NK-92 (cell line): ENCODE measurements around the gene KIF12.
"Not testable (repeated sequence)": the region's sequence is repeated elsewhere in the genome, so short reads cannot be mapped to it uniquely, and the experiment has no call there.

Experiments used
- DNase-seq: peaks from one replicate; lab custom pipeline; 2025; ENCODE audit not compliant: unreplicated experiment; lab: John Stamatoyannopoulos, UW

KIF12 gene

DNA sequence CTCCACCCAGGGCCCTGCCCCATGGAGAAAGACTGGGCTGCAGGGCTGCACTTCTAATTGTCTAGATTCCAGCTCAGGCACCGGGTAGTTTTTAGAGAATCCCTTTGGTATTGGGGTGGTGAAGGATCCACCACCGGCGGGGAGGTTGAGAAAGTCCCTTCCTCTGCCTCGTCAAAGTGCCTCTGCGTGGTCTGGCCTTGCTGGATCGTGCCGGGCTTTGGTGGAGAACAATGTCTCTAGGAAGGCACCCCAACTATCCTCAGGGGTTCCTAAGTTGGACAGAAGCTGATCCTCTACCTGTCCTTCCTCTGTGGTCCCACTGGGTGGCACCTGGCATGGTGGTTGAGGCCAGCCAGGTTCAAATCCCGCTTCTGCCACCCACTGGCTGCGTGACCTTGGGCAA lies 13.7 kb downstream of the KIF12 start:
- DNase-seq = no peak

DNA sequence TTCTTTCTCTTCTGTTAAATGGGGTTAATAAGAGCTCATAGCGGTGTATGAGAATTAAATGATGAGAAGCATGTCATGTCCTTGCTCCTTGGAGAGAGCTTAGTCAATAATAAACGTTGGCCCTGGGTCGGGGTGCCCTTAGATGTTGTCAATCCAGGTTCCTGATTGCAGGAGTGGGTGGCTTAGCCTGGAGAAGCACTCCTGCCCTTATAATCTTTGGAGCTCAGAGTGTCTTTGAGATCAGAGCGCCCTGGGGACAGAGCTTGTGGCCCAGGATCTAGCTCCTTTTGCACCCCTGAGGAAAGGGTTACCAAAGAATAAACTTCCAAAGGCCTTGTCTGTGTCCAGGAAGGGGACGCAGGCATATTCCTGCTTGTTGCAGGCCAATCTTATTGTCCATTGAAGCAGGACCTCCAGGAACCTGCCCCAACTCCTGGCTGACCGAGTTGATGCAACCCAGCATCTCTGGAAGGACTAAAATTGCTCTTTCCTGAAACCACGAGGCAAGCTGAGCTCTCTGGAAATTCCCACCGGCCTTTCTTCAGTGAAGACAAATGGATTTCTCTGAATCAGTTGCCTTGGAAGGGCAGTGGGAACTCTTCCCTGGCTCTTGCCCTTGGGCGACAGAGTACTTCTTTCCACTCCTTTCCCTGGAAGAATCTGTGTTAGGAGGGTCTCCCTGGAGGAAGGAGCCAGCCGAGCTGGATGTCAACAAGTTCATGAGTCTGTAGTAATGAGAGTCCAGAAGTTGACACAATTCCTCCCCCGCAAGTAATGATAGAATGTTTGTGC lies 14.6 kb downstream of the KIF12 start:
- no peak for DNase-seq

DNA sequence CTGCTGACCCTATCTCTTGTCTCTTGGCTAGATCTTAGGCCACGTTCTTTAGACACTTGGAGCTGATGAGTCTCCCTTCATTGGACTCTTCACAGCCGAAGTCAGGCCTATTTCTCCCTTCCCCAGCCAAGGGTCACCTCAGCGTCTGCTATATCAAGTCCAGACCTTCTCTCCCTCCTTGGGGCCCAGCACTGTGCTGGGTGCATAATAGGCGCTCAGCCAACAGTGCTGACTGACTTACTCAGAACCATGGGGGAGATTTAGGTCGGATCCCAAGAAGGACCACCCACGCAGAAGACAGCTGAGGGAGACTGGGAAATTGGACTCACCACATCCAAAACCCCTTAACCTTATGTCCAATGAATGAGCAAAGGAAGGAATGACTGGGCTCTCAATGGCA lies 15.4 kb downstream of the KIF12 start:
- no peak for DNase-seq

DNA sequence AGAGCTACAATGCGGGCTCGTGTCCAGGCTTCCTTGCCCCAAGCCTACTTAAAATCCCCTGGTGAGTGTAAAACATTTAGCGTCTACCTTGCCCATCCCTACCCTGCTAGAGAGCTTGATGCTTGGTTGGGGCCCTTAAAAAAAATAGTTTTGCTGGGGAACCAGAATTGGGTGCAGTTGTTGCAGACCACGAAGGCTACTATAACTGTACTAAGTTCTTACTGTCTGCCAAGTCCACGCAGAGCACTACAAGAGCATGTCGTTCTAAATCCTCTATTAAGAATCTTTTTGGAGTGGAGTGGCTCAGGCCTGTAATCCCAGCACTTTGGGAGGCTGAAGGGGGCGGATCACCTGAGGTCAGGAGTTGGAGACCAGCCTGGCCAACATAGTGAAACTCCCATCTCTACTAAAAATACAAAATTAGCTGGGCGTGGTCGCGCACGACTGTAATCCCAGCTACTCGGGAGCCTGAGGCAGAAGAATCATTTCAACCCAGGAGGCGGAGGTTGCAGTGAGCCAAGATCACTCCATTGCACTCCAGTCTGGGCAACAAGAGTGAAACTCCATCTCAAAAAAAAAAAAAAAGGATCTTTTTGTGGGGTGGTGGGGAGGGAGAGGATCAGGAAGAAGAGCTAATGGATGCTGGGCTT lies 16.2 kb downstream of the KIF12 start:
- DNase-seq = not testable (repeated sequence)

DNA sequence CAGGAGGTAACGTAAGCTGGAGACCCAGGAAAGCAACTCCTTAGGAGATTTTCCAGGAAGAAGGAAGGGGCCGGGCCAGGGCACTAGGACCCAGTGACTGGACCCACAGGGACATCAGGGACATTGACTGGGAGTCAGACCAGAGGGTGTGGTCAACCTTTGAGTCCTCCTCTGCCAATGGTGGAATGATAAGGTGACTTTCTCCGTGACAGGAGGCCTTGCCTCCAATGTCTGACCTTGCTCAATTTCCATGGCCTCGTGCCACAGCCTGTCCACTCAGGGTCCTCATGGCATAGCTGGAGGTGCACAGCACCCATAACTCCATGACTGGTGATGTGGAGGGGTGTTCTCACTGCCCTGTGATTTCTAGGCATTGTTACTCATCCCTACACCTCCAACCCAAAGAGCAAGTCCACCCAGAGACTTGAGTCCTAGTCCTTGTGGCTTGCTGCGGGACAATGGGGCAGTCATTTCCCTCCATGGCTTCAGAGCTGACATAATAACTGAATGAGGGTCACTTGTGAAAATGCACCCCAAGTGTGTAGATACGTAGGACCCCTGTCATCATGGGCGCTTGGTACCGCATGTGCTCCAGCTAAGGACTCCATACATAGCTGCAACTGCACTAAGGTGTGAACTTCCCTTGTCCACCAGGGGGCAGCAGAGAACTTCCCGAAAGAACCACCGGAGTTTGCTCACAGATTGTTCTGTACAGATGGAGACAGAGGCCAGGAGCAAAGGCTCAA lies 16.9 kb downstream of the KIF12 start:
- no peak for DNase-seq

DNA sequence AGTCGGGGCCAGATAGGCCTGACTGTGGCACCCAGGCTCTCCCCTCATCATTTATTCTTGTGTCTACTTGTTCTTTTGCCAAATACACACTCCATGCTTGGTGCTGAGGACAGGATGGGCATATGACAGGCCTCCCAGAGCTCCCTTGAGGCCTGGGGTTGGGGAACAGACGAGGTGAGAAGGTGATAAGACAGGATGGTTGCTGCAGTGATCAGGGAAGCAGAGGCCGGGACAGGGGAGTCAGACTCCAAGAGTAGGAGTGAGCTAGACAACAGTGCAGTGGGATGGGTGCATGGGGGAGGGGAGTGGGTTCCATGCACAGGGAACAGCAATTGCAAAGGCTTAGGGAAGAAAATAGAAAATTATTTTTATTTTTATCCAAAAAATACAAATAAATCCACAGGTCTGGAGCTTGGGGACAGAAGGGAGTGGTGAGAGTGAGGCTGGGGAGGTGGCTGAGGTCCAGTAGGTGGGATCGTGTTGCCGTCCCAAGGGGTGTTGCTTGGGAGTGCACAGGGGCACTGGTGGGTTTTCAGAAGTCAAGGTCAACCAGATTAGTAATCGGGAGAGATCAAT lies 17.6 kb downstream of the KIF12 start:
- no peak for DNase-seq

DNA sequence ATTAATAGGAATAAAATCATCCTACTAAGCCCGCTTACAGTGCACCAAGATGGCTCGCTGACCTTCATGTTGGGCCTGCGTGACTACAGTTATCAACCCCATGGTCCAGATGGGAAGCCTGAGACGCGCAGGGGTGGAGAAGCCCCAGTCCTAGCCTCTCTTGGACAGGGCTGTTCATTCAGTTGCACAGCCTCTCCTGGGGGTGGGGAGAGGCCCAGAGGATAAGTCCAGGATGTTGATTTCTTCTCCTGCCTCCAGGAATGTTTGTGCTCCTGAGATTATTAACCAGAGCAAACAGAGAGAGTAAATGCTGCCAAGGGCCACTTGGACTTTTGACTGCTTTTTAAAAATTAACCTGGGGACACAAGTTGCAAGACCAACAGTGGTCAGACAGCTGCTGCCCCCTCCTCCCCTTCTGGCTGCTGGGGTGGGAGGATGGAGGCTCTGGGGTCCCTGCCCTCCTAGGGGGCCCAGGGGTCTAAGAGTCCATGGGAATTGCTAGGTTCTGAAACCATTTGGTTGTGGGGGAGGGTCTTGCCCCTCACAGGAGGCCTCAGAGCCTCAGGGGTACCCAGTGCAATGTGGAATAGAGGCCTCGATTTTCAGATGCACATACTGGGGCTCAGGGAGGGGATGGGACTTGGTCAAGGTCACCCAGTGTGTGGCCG lies 18.2 kb downstream of the KIF12 start:
- no peak for DNase-seq

DNA sequence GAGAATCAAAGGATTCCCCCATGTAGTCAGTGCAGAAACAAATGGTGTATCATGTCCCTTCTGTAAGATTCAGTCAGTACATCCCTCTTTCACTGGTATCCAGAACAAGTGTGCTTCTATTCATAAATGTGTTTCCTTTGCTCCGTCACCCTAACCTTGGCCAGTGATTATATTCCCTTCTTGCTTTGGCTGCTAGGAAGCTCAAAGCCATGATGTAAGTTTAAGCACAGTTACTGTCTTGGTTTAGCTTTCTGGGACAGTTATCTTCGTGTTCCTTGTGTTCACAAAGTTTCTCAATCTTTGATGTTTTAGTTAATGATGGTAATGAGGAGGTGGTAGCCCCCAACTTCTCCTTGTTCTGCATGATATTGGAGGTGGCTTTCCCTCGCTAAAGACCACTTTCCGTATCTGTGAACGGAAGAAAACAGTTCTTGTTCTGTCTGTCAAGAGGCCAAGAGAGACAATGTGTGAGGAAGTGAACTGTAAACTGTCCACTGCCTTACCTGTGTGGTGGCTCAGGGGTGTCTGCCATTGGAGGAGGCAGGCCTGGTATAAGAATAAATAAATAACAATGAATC lies 18.8 kb downstream of the KIF12 start:
- no peak for DNase-seq

DNA sequence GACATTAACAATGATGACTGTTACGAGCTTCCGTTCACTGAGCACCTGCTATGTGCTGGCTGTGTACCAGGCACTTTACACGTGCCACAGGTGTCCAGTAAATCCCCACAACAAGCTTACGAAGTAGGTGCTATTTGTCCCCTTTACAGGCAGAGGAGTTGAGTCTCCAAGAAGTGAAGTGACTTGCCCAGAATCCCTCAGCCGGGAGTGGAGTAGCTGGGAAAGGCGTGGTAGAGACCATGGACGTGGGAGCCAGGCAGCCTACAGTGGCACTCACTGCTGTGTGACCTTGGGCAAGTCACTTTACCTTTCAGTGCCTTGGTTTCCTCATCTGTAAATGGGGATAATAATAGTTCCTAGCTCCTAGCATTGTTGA lies 20.3 kb downstream of the KIF12 start:
- DNase-seq = no peak

DNA sequence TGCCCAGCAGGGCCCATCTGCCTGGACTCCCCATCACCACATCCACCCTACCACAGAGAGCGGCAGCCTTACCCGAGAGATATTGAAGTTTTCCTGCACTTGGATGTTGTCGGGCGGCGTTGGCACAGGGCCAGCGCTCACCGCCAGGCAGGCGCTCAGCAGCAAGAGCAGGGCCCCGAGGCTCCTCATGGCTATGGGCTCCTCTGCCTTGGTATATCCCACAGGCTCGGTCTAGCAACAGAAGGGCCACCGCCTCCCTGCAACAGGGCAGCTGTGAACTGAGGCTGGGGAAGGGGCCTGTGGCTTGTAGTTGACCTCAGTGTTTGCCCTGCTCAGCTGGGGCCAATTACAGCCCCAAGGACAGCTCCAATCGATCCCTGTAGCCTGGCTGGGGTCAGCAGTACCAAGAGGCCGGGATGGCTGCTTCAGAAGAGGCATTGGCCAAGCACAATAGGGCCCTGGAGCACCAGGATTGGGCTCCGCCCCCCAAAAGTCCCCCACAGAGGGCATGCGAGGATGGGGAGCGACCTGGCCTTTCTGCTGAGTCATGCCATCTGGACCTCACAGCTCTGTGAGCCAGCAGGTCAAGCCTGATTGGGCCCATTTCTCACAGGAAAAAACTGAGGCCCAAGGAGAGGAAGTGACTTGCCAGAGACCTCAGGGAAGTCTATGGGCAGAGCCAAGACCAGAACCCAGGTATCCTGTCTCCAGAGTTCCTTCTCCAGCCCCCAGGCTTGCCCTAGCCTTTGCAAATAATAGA lies 20.9 kb downstream of the KIF12 start, which contains the start of gene AMBP:
TSS of gene AMBP (minus strand) at position 280 of the 760 bp plus-strand sequence. CDS start at position 189, 91 bp downstream.
- DNase-seq = no peak

DNA sequence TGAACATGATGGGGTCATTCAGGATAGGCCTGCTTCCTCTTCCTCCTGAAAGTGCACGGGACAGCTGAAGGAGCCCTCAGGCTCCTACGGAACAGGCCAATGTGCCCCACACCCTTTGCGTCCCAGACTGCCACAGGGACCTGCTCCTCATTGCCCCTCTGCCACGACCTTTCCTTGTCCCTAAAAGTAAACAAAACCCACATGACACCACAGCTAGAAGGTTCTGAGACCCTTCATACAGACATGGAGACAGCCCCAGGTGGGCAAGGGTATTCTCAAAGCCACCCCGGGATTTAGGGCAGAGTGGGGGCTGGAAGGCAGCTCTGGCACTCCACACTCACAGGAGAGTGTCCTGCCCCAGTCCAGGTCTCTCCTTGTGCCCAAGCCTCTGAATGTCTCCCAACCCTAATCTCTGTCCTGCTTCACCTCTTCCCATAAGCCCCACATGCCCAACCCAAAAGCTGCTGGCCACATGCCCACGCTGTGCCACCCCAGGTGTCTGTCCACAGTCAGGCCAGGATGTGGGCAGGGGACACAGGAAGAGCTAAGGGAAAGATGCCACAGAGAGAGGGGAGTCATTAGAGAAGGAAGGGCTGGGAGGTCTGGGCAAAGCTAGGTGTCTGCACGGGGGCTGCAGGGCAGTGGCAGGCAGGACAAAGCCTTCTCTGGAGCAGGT lies 21.8 kb downstream of the KIF12 start:
- no peak for DNase-seq

DNA sequence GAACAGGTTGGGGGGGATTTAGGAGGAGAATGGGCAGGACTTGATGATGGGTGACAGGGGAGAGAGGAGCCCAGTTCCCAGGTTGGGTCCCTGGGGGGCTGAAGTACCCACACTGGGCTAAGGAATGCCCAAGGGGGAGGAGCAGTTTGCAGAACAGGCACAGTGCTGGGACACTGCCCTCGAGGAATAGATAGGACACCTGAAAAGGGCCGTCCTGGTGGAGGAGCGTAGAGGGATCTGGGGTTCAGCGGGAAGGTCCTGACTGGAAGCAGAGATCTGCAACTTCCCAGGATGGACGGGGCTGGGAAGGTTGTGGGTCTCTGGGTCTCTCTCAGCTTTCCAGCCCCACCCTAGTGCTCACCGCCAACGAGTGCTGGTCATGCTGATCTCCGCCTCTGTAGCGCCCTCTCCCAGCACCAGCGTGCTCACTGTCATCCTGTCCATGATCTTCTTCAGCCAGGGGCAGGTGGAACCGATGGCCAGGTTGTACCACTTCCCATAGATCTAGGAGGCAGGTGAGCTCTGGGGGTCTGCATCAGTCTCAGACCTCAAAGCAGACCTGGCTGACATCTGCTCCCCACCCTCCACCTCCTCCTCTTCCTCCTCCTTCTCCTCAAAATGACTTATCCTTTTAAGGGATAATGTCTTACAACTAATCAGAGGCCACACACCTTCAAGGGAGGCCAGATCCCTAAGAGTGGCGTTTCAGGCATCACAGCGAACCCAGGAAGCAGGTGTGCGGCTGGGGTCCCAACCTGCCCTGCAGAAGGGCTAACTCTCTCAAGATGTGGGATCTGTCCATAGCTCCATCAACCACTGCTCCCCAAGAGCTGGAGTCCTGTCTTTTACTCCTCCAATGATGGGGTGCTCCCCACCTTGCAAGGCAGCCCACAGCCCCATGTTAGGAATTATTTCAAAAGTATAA lies 22.6 kb downstream of the KIF12 start:
- DNase-seq = no peak

DNA sequence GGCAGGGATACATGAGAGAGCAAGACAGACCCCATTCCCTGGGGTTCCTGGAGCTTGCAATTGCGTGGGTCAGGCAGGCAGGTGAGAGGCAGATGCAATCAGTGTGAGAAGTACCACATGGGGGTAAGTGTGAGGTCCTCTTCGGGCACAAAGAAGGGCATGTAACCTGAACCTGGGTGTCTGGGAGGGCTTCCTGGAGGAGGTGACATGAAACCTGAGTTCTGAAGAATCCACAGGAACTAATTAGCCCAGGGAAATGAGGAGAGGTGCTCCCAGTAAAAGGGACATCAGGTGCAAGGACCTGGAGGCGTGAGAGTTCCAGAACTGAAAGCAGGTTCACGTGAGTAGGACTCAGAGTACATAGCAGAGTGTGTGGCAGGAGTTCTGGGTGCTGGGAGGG lies 23.5 kb downstream of the KIF12 start:
- DNase-seq = no peak

DNA sequence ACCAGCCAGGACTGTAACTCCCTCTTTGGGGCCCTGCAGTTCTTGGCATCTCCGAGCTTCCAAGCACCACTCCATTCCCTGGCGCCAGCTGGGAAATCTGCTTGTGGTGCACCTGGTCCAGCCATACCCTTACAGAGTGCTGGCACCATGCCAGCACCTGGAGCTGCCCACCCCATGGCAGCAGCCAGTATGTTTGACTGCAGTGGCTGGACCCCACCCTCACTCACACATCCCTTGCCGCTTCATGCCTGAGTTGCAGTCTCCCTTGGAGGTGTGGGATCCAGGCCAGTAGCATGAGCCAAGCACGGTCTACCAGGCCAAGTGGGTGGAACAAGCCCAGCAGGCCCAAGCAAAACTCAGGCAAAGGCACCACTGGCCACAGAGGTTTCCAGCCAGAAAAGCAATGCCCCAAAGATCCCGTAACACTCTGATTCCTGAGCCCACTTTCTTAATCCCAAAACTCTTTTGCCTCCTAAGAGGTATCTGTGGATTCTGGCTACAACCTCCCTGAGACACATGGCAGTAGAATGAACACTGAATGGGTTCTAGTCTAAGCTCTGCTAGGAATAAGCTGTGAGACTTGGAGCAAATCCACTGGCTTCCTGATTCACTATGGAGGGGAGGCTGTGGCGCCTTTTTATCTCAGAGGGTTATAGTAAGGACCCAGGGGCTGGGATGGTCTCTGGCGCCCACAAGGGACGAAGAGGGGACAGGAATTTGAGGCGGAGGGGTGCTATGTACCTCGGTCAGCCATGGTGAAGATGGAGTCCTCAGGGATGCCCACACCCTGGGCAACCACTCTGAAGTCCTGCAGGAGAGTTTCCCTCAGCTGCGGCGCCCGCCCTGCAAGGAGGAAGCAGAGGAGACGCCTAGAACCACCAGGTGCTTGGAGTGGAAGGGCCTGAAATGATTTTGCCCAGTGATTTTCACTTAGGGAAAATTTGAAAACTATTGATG lies 26.6 kb downstream of the KIF12 start:
- DNase-seq = no peak

DNA sequence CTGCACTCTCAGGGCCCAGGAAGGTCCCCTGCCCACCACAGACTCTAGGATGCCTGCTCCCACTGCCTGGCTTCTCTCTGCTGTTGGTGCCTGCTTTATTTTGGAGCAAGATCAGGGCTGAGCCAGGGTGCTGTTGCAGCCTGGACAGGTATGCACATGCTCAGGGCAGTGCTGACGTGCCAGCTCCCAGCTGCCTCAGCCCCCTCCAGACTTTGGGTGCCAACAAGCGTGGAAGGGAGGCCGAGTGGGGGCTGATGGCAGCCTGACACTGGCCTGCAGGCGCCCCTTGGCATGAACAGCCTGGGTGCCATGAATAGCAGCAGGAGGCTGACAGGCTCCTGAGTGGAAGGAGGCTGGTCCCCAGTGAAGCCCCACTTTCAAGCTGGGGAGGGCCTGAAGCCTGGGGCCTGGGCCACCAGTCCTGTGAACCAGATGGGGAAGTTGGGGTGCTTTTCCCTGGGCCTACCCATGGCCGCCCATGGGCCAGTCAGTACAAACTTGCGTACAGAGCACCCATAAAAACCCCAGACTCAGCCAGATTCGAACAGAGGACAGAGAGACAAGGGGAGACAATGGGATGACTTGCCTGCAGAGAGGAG lies 27.8 kb downstream of the KIF12 start:
- DNase-seq = no peak

DNA sequence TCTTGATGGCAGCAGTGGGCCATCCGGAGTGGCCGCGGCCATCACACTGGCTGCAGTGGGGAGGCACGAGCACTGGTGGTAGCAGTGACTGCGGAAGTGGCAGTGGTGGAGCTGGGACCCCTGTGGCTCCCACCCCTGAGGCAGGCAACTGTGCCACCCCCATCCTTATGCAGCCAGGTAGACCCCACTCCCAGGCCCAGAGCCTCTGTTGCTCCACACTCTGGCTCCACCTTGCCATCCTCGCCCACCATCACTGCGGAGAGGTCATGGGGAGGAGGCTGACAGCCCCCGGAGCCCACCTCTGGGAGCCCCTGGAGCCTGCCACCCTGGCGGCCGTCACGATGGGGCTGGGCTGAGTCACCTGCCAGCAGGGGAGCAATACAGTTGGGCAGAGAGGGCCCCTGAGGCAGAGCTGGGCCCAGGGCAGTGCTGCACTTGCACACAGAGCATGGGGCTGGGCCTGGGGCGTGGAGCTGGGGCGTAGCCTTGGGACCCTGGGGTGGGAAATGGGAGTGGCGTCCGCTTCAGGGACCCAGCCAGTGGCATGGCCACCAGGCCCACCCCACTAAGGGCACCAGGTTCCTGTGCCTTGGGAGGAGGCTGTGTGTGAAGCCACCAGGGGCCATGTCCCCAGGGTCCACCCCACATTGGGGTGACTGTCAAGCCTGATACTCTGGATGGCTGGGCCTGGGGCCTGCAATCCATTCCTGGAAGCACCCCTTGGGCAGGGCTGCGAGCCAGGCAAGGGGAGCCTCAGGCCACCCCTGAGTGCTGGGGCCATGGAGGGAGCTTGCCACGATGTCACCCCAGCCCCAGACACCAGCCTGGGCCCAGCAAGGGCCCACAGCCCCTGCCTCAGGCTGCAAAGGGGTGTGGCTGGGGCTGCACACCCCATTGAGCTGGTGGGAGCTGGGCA lies 28.6 kb downstream of the KIF12 start:
- DNase-seq = no peak
